Measurements from ENCODE around the gene RPAIN. TPM values are rescaled to one million over a fixed set of nuclear protein-coding genes. Genes with fewer than 3 reads are reported as not detected.
"Not testable (repeated sequence)": the region's sequence is repeated elsewhere in the genome, so short reads cannot be mapped to it uniquely, and the experiment has no call there.

Gene RPAIN
- total and polyA plus RNA-seq, 9 donors = 26.5 to 46.7 (median 34.1) TPM

DNA sequence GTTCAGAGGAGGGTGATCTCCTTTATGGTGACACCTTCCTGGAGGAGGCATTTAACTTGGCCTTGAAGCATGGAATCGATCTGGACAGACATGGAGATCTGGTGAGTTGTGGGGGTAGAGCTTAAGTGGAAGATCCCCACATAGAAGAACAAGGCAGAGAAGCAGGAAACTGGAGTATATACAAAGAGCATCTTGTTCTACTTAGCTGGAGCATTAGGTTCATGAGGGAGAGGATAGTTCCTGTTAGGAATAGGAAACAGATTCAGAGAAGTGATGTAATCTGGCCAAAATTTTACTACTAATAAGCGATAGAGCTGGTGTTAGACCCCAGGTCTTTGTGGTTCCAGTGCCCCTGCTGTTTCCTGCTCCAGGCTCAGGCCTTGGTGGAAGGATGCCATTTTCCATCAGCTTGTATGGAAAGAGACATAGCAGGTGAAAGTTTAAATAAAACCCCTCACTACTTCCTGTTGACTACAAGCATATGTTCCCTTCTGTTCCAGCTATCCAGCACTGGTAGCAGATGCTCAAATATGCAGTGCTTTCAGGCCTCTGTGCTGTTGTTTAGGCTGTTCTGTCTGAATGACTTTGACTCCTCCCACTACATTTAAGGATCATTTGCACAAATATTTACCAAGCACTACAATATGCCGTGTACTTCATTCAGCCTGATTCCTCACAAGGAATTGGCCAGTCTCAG lies 9.4 kb downstream of the RPAIN start:
- no peaks in the 10 kb centered on the region for H3K36me3 ChIP-seq
- no peak overlapping the region for H3K4me3 ChIP-seq
- no peak overlapping the region for H3K27ac ChIP-seq
- intact Hi-C loops (cut with DNase I) = no loop called here
- no peaks in the 10 kb centered on the region for H3K27me3 ChIP-seq
- 73 to 80% (median 74%) methylated on average over 3 of the region's 3 CpGs for WGBS, 3 donors
- DNase-seq = no peak
- no peaks in the 10 kb centered on the region for H3K4me1 ChIP-seq (ENCODE audit: insufficient read depth)
- no peaks in the 10 kb centered on the region for H3K9me3 ChIP-seq
- TF ChIP-seq EP300 (IDR thresholded peaks at IDR 0.05) = no peak
- TF ChIP-seq, protein P1, sequence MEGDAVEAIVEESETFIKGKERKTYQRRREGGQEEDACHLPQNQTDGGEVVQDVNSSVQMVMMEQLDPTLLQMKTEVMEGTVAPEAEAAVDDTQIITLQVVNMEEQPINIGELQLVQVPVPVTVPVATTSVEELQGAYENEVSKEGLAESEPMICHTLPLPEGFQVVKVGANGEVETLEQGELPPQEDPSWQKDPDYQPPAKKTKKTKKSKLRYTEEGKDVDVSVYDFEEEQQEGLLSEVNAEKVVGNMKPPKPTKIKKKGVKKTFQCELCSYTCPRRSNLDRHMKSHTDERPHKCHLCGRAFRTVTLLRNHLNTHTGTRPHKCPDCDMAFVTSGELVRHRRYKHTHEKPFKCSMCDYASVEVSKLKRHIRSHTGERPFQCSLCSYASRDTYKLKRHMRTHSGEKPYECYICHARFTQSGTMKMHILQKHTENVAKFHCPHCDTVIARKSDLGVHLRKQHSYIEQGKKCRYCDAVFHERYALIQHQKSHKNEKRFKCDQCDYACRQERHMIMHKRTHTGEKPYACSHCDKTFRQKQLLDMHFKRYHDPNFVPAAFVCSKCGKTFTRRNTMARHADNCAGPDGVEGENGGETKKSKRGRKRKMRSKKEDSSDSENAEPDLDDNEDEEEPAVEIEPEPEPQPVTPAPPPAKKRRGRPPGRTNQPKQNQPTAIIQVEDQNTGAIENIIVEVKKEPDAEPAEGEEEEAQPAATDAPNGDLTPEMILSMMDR (IDR thresholded peaks at IDR 0.05) = no peak
- TF ChIP-seq POLR2A (IDR thresholded peaks at IDR 0.05) = no peak

DNA sequence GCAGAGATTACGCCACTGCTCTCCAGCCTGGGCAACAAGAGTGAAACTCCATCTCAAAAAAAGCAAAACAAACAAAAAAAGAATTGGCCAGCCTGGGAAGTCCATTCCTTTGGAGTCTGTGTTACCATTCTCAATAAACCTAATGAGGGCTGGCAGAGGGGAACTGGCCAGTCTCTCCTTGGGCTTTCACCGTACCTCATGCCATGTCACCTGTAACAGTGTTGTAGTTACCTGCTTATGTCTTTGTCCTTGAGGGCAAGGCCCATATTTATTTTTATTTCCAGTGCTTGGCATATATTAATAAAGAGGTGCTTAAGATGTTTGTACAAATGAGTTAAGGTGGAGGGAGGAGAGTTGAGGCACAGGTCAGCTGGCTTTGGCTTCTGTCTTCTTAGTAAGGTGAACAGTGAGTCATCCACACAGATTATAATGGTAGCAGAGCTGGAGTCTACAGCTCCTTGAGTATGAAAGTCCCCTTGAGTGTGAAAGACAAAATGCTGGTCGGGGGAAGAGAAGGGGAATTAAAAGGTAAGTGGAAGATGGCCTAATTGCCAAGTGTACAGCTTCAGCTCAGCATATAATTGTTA lies 10.5 kb downstream of the RPAIN start:
- Histone ChIP-seq H3K27me3 (no peaks in the 10 kb centered on the region), H3K4me1 (ENCODE audit: insufficient read depth) (no peaks in the 10 kb centered on the region), H3K27ac (no peak overlapping the region), H3K36me3 (no peaks in the 10 kb centered on the region), H3K4me3 (no peak overlapping the region), H3K9me3 (no peaks in the 10 kb centered on the region)
- WGBS, 3 donors = 93 to 97% (median 93%) methylated on average over 3 of the region's 3 CpGs
- TF ChIP-seq EP300 (IDR thresholded peaks at IDR 0.05) = no peak
- no peak for TF ChIP-seq POLR2A (IDR thresholded peaks at IDR 0.05)
- TF ChIP-seq, protein P1 (IDR thresholded peaks at IDR 0.05) = no peak
- intact Hi-C loops (cut with DNase I) = no loop called here
- DNase-seq = no peak

GRCh38 chr17:5431234-5431633 lies 11.3 kb downstream of the RPAIN start:
- intact Hi-C loops (cut with DNase I); DNase-seq; H3K27ac ChIP-seq; H3K4me3 ChIP-seq; H3K36me3 ChIP-seq; H3K9me3 ChIP-seq; H3K4me1 ChIP-seq (ENCODE audit: insufficient read depth); H3K27me3 ChIP-seq: not testable (repeated sequence)
- WGBS, 3 donors = 65 to 81% (median 74%) methylated on average over 5 of the region's 5 CpGs

DNA sequence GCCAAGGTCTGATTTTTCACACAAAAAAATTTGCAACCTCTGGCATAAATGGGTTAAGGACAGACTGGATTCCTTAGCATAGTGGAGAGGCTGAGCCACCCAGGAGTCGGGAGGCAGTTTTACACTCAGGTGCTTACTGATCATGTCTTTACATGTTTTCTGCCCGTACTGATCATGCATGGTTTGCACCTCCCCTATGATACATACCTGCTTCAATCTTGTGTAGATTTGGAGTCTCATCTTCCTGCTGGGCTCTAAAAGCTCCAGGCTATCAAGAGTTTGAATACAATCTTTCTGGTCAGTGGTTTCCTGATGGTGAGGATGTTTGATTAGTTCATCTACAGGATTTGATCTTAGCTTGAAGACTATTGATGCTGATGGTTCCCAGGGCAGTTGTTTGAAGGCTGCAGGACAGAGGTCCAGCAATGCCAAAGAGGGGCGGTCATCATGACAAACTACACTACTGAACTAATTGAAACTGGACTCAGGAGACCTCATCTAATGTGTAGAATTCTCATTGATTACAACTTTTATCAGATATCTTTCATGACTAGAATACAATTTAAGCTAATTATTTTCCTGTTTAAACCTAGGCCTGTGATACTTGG lies 12.1 kb downstream of the RPAIN start:
- intact Hi-C loops (cut with DNase I) = no loop called here

More for the DNA sequence above, 12.1 kb downstream of the RPAIN start:
- no peaks in the 10 kb centered on the region for H3K27me3 ChIP-seq
- no peak for DNase-seq
- no peak overlapping the region for H3K27ac ChIP-seq
- H3K9me3 ChIP-seq = no peaks in the 10 kb centered on the region
- WGBS, 3 donors = 60 to 70% (median 69%) methylated on average over 3 of the region's 3 CpGs
- TF ChIP-seq POLR2A (IDR thresholded peaks at IDR 0.05) = no peak
- TF ChIP-seq, protein P1 (IDR thresholded peaks at IDR 0.05) = no peak
- TF ChIP-seq EP300 (IDR thresholded peaks at IDR 0.05) = no peak
- H3K4me1 ChIP-seq (ENCODE audit: insufficient read depth) = no peaks in the 10 kb centered on the region
- no peaks in the 10 kb centered on the region for H3K36me3 ChIP-seq
- H3K4me3 ChIP-seq = no peak overlapping the region

Measured in ovary (tissue), 9 donors.